Measurements from ENCODE around the gene UBE2I. TPM values are rescaled to one million over a fixed set of nuclear protein-coding genes. Genes with fewer than 3 reads are reported as not detected.

UBE2I gene
- total RNA-seq, 4 donors from 2014 or later = 72.0 to 165 (median 107) TPM

- Histone ChIP-seq H3K9me3 (no peaks in the 10 kb centered on the region), H3K27ac (no peak overlapping the region), H3K27me3 (no peaks in the 10 kb centered on the region), H3K4me3 (no peak overlapping the region), H3K36me3 (peaks cover 54% of the 10 kb centered on the region), H3K4me1 (peaks cover 3% of the 10 kb centered on the region)
- WGBS = 92% methylated on average over 5 of the region's 21 CpGs
- no peak for TF ChIP-seq EP300 (IDR thresholded peaks at IDR 0.05)
- TF ChIP-seq POLR2A (IDR thresholded peaks at IDR 0.05) = no peak
- no peak for TF ChIP-seq POLR2AphosphoS5 (IDR thresholded peaks at IDR 0.05)
- no peak for TF ChIP-seq CTCF (IDR thresholded peaks at IDR 0.05)
- no peak for DNase-seq (ENCODE audit: low spot score in 2 of 2)
Observed at GRCh38 chr16:1372292-1372950, 63.0 kb downstream of the UBE2I start.

DNA sequence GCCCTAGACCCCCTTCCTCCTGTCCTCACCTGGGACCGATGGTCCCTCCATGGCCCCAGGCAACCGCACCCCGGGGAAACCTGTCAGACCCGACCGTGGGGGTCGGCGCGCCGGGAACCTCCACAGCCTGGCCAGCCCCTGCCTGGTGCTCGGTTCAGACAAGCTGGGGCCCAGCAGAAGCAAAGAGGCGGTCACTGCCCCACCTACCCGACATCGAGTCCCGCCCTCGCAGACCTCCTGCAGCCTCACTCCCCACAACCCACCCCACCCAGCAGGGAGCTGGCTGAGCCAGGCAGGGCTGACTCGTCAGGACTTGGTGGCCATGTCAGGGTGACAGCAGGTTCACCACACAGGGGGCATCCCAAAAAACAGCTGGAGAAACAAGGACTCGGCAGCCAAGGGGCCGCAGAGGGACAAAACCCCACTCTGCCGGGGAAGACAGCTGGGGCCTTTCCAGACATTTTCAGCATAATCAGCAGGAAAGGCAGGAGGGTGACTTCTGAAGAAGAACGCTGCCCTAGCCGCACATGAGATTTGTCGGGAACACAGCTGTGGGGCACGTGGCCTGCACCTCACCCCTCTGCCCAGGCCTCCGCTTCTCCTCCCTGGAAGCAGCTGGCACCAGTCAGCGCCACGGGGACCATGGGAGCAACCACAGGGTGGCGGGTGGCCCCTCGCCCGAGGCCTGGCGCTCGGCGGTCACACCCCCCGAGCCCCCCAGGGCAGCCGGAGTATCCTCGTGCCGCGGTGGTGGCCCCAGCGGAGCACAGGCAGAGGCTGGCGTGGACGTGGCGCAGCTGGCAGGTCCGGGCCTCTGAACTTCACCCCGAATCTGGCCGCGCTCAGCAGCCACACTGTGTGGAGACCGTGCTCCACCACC is 65.2 kb downstream of the UBE2I start:
- no peak overlapping the region for H3K4me3 ChIP-seq
- no peaks in the 10 kb centered on the region for H3K27me3 ChIP-seq
- no peak for DNase-seq (ENCODE audit: low spot score in 2 of 2)
- H3K9me3 ChIP-seq = no peaks in the 10 kb centered on the region
- H3K4me1 ChIP-seq = peaks cover 25% of the 10 kb centered on the region
- H3K27ac ChIP-seq = no peak overlapping the region
- WGBS = 81% methylated on average over 14 of the region's 46 CpGs
- no peak for TF ChIP-seq POLR2AphosphoS5 (IDR thresholded peaks at IDR 0.05)
- TF ChIP-seq CTCF (IDR thresholded peaks at IDR 0.05) = no peak
- no peak for TF ChIP-seq POLR2A (IDR thresholded peaks at IDR 0.05)
- TF ChIP-seq EP300 (IDR thresholded peaks at IDR 0.05) = no peak
- peaks cover 43% of the 10 kb centered on the region for H3K36me3 ChIP-seq

GRCh38 chr16:1375298-1375640 is 65.8 kb downstream of the UBE2I start:
- Histone ChIP-seq H3K9me3 (no peaks in the 10 kb centered on the region), H3K27me3 (no peaks in the 10 kb centered on the region), H3K36me3 (peaks cover 37% of the 10 kb centered on the region), H3K4me3 (no peak overlapping the region), H3K4me1 (peaks cover 30% of the 10 kb centered on the region), H3K27ac (no peak overlapping the region)
- 85% methylated on average over 13 of the region's 24 CpGs for WGBS
- TF ChIP-seq POLR2A (IDR thresholded peaks at IDR 0.05) = no peak
- TF ChIP-seq POLR2AphosphoS5 (IDR thresholded peaks at IDR 0.05) = no peak
- TF ChIP-seq EP300 (IDR thresholded peaks at IDR 0.05) = no peak
- DNase-seq (ENCODE audit: low spot score in 2 of 2) = no peak

DNA sequence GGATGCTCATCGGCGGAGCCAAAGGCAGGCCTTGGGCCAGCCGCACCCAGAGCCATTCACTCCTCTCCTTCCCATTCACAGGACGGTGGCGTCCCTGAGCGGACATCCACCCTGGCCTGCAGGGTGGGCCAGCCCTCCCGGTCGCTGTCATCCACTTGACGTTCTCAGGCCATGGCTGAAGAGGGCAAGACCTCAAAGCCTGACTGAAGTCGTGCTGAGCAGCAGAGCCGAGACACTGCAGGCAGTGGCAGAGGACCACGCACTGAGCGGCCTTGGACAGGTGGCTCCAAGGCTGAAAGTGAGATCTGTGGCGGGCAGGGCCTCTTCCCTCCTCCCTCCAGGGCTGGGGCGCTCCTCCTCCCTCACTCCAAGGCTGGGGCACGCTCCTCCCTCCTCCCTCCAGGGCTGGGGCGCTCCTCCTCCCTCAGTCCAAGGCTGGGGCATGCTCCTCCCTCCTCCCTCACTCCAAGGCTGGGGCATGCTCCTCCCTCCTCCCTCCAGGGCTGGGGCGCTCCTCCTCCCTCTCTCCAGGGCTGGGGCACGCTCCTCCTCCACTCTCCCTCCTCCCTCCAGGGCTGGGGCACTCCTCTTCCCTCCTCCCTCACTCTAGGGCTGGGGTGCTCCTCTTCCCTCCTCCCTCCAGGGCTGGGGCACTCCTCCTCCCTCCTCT is 66.4 kb downstream of the UBE2I start:
- no peak for TF ChIP-seq CTCF (IDR thresholded peaks at IDR 0.05)
- TF ChIP-seq POLR2A (IDR thresholded peaks at IDR 0.05) = no peak
- H3K27me3 ChIP-seq = no peaks in the 10 kb centered on the region
- no peak overlapping the region for H3K27ac ChIP-seq
- H3K4me3 ChIP-seq = no peak overlapping the region
- no peak for DNase-seq (ENCODE audit: low spot score in 2 of 2)
- H3K9me3 ChIP-seq = no peaks in the 10 kb centered on the region
- H3K36me3 ChIP-seq = peaks cover 35% of the 10 kb centered on the region
- H3K4me1 ChIP-seq = peaks cover 30% of the 10 kb centered on the region
- 86% methylated on average over 7 of the region's 19 CpGs for WGBS

Other genes with a start within 250 kb of the UBE2I start
- 1 to 10 TPM in 1 of 4 donors, not detected in 3; 1.5 TPM for gene SSTR5, start 236.9 kb upstream of the UBE2I start, total RNA-seq
- gene C1QTNF8, start 213.4 kb upstream of the UBE2I start, total RNA-seq = not detected
- 100 to 1,000 TPM in 1 of 4 donors, 10 to 100 TPM in 3; 19.4 to 167 (median 38.4) TPM for gene CACNA1H, start 156.5 kb upstream of the UBE2I start, total RNA-seq
- gene TPSG1, start 84.4 kb upstream of the UBE2I start, total RNA-seq = 1 to 10 TPM in 1 of 4 donors, not detected in 3; 1.6 TPM
- 10 to 100 TPM; 13.0 to 36.9 (median 22.5) TPM for gene TPSB2, start 79.5 kb upstream of the UBE2I start, total RNA-seq
- 10 to 100 TPM in 3 of 4 donors, 1 to 10 TPM in 1; 6.0 to 36.8 (median 16.5) TPM for gene TPSAB1, start 68.9 kb upstream of the UBE2I start, total RNA-seq
- gene TPSD1, start 53.6 kb upstream of the UBE2I start, total RNA-seq = 10 to 100 TPM in 1 of 4 donors, under 1 TPM in 2, not detected in 1; 0.38 to 11.6 (median 0.83) TPM
- 1 to 10 TPM in 3 of 4 donors, under 1 TPM in 1; 0.87 to 6.2 (median 2.5) TPM for gene BAIAP3, start 24.0 kb downstream of the UBE2I start, total RNA-seq
- gene TSR3, start 42.2 kb downstream of the UBE2I start, total RNA-seq = 10 to 100 TPM; 48.5 to 70.2 (median 62.1) TPM
- 10 to 100 TPM; 53.7 to 84.0 (median 69.5) TPM for gene GNPTG, start 42.3 kb downstream of the UBE2I start, total RNA-seq
- 10 to 100 TPM; 13.0 to 81.0 (median 33.4) TPM for gene UNKL, start 105.1 kb downstream of the UBE2I start, total RNA-seq
- gene UQCC4, start 111.1 kb downstream of the UBE2I start, total RNA-seq = 10 to 100 TPM; 13.1 to 41.0 (median 29.3) TPM
- gene PERCC1, start 121.4 kb downstream of the UBE2I start, total RNA-seq = 1 to 10 TPM in 1 of 4 donors, not detected in 3; 1.3 TPM
- gene CCDC154, start 134.9 kb downstream of the UBE2I start, total RNA-seq = 1 to 10 TPM in 1 of 4 donors, under 1 TPM in 2, not detected in 1; 0.34 to 3.5 (median 0.39) TPM
- 100 to 1,000 TPM in 2 of 4 donors, 10 to 100 TPM in 2; 61.1 to 134 (median 100) TPM for gene CLCN7, start 165.4 kb downstream of the UBE2I start, total RNA-seq
- gene PTX4, start 179.3 kb downstream of the UBE2I start, total RNA-seq = not detected
- 10 to 100 TPM; 28.1 to 86.1 (median 35.2) TPM for gene TELO2, start 183.7 kb downstream of the UBE2I start, total RNA-seq
- gene TMEM204, start 224.0 kb downstream of the UBE2I start, total RNA-seq = 10 to 100 TPM in 3 of 4 donors, 1 to 10 TPM in 1; 7.6 to 26.6 (median 18.8) TPM